SKM-1 (cell line): Measurements from ENCODE around the gene SLC44A3.
A peak's percentile ranks its signal among the peaks of the same experiment; 100 is the strongest.

Source experiments
- DNase-seq: peaks from one replicate; lab custom pipeline; 2025; ENCODE audit not compliant: unreplicated experiment; lab: John Stamatoyannopoulos, UW

Gene SLC44A3

GRCh38 chr1:94799206-94799605 lies 21.0 kb upstream of the SLC44A3 start:
- DNase-seq = no peak

- peak; percentile 74 for DNase-seq
Measured at GRCh38 chr1:94801919-94802546, 18.1 kb upstream of the SLC44A3 start.

GRCh38 chr1:94803106-94803505 lies 17.1 kb upstream of the SLC44A3 start:
- DNase-seq = no peak

- DNase-seq = no peak
Measured at GRCh38 chr1:94803517-94804441, 16.4 kb upstream of the SLC44A3 start.

- DNase-seq = no peak
Measured at GRCh38 chr1:94804442-94804837, 15.7 kb upstream of the SLC44A3 start.

GRCh38 chr1:94805912-94806311 lies 14.2 kb upstream of the SLC44A3 start:
- peak; percentile 43 for DNase-seq

- DNase-seq = peak; percentile 47
Measured at GRCh38 chr1:94806441-94806871, 13.7 kb upstream of the SLC44A3 start.

- peak; percentile 21 for DNase-seq
Measured at GRCh38 chr1:94807742-94808491, 12.2 kb upstream of the SLC44A3 start.

GRCh38 chr1:94808669-94809068 lies 11.5 kb upstream of the SLC44A3 start:
- DNase-seq = no peak

GRCh38 chr1:94812985-94813384 lies 7.2 kb upstream of the SLC44A3 start:
- no peak for DNase-seq

- no peak for DNase-seq
Measured at GRCh38 chr1:94816030-94816429, 4.1 kb upstream of the SLC44A3 start.

- no peak for DNase-seq
Measured at GRCh38 chr1:94817712-94818111, 2.4 kb upstream of the SLC44A3 start.

- DNase-seq = no peak
Measured at GRCh38 chr1:94819238-94819944, 766 bp upstream of the SLC44A3 start.

- no peak for DNase-seq
Measured at GRCh38 chr1:94820936-94821335, 779 bp downstream of the SLC44A3 start.

- DNase-seq = no peak
Measured at GRCh38 chr1:94821636-94822305, 1.6 kb downstream of the SLC44A3 start.

GRCh38 chr1:94823116-94823515 lies 3.0 kb downstream of the SLC44A3 start:
- no peak for DNase-seq

- DNase-seq = no peak
Measured at GRCh38 chr1:94825936-94826335, 5.8 kb downstream of the SLC44A3 start.

- no peak for DNase-seq
Measured at GRCh38 chr1:94827434-94827833, 7.3 kb downstream of the SLC44A3 start.

GRCh38 chr1:94828251-94828650 lies 8.1 kb downstream of the SLC44A3 start:
- DNase-seq = no peak

- DNase-seq = peak; percentile 84
Measured at GRCh38 chr1:94831641-94832040, 11.5 kb downstream of the SLC44A3 start.
